H9 (cell line): Measurements from ENCODE around the gene ARHGAP25. TPM values are rescaled to one million over a fixed set of nuclear protein-coding genes. Genes with fewer than 3 reads are reported as not detected.

Experiments used
- DNase-seq: peaks from one replicate; pipeline ENCODE4 v3.0.0-alpha.2; 2017
- H2AFZ ChIP-seq: one replicate; pipeline ENCODE4 v1.6.1; 2013; ENCODE audit warnings: mild to moderate bottlenecking, low read length, control low read depth, moderate library complexity
- H2AK5ac ChIP-seq: 2 replicates; pipeline ENCODE4 v1.6.1; 2013; ENCODE audit warnings: low read length, control low read depth, mixed read lengths; ENCODE audit not compliant: insufficient read length
- H2BK120ac ChIP-seq: one replicate; pipeline ENCODE4 v1.6.1; 2013; ENCODE audit warnings: low read depth, mild to moderate bottlenecking, low read length, control low read depth, inconsistent platforms; ENCODE audit not compliant: poor library complexity, severe bottlenecking
- H2BK12ac ChIP-seq: 2 replicates; pipeline ENCODE4 v1.6.1; 2013; ENCODE audit warnings: low read length, control low read depth, mixed read lengths, low read depth; ENCODE audit not compliant: insufficient read length
- H2BK15ac ChIP-seq: 2 replicates; pipeline ENCODE4 v1.6.1; 2013; ENCODE audit warnings: low read depth, low read length, control low read depth
- H2BK20ac ChIP-seq: one replicate; pipeline ENCODE4 v1.6.1; 2013; ENCODE audit warnings: low read depth, mild to moderate bottlenecking, low read length, control low read depth, inconsistent platforms; ENCODE audit not compliant: poor library complexity, severe bottlenecking
- H2BK5ac ChIP-seq: 2 replicates; pipeline ENCODE4 v1.6.1; 2013; ENCODE audit warnings: low read length, control low read depth, mixed read lengths; ENCODE audit not compliant: insufficient read length
- H3K14ac ChIP-seq: 2 replicates; pipeline ENCODE4 v1.6.1; 2013; ENCODE audit warnings: low read length, control low read depth; ENCODE audit not compliant: insufficient read depth
- H3K18ac ChIP-seq: 2 replicates; pipeline ENCODE4 v1.6.1; 2013; ENCODE audit warnings: low read depth, mild to moderate bottlenecking, mixed read lengths, low read length, control low read depth; ENCODE audit not compliant: insufficient read length
- H3K23ac ChIP-seq: 2 replicates; pipeline ENCODE4 v1.6.1; 2013; ENCODE audit warnings: low read length, control low read depth, mixed read lengths, low read depth; ENCODE audit not compliant: insufficient read length
- H3K23me2 ChIP-seq: 2 replicates; pipeline ENCODE4 v1.6.1; 2013; ENCODE audit warnings: low read depth, mild to moderate bottlenecking, mixed read lengths, low read length, control low read depth; ENCODE audit not compliant: insufficient read length, poor library complexity, severe bottlenecking
- H3K27ac ChIP-seq: 2 replicates; pipeline ENCODE4 v1.5.1; 2013; ENCODE audit warnings: low read length, control low read depth, mixed read lengths, low read depth; ENCODE audit not compliant: insufficient read length
- H3K27me3 ChIP-seq: 2 replicates; pipeline ENCODE4 v1.6.1; 2013; ENCODE audit warnings: low read length, control low read depth, inconsistent platforms; ENCODE audit not compliant: insufficient read depth
- H3K4ac ChIP-seq: 2 replicates; pipeline ENCODE4 v1.6.1; 2013; ENCODE audit warnings: low read depth, mild to moderate bottlenecking, control low read depth, inconsistent platforms, low read length, moderate library complexity
- H3K4me1 ChIP-seq: 2 replicates; pipeline ENCODE4 v1.6.1; 2013; ENCODE audit warnings: low read length, control low read depth, inconsistent platforms; ENCODE audit not compliant: insufficient read depth
- H3K4me2 ChIP-seq: 2 replicates; pipeline ENCODE4 v1.6.1; 2013; ENCODE audit warnings: low read length, control low read depth, mixed read lengths; ENCODE audit not compliant: insufficient read length, insufficient read depth
- H3K56ac ChIP-seq: 2 replicates; pipeline ENCODE4 v1.6.1; 2013; ENCODE audit warnings: low read depth, mild to moderate bottlenecking, mixed read lengths, low read length, control low read depth; ENCODE audit not compliant: insufficient read length
- H3K79me1 ChIP-seq: 2 replicates; pipeline ENCODE4 v1.6.1; 2013; ENCODE audit warnings: low read depth, mild to moderate bottlenecking, moderate library complexity, low read length, control low read depth, inconsistent platforms; ENCODE audit not compliant: insufficient read depth, poor library complexity, severe bottlenecking
- H3K79me2 ChIP-seq: 2 replicates; pipeline ENCODE4 v1.6.1; 2013; ENCODE audit warnings: low read length, control low read depth, inconsistent platforms; ENCODE audit not compliant: insufficient read depth
- H3K9ac ChIP-seq: 2 replicates; pipeline ENCODE4 v1.6.1; 2013; ENCODE audit warnings: low read length, control low read depth, mixed read lengths; ENCODE audit not compliant: insufficient read length; ENCODE audit errors: extremely low read depth
- H3K9me3 ChIP-seq: one replicate; pipeline ENCODE4 v1.6.1; 2013; ENCODE audit warnings: low read depth, low read length, inconsistent platforms; ENCODE audit not compliant: control insufficient read depth
- H3T11ph ChIP-seq: one replicate; pipeline ENCODE4 v1.6.1; 2013; ENCODE audit warnings: mild to moderate bottlenecking, low read length, control low read depth, inconsistent platforms
- H4K20me1 ChIP-seq: one replicate; pipeline ENCODE4 v1.6.1; 2013; ENCODE audit not compliant: control insufficient read depth, insufficient read length, insufficient read depth
- H4K5ac ChIP-seq: 2 replicates; pipeline ENCODE4 v1.6.1; 2013; ENCODE audit warnings: low read depth, mild to moderate bottlenecking, mixed read lengths, low read length, control low read depth; ENCODE audit not compliant: insufficient read length
- H4K8ac ChIP-seq: replicated peaks from 2 replicates; pipeline ENCODE4 v1.6.1; 2013; ENCODE audit warnings: low read length, control low read depth, mixed read lengths, low read depth; ENCODE audit not compliant: insufficient read length
- H4K91ac ChIP-seq: 2 replicates; pipeline ENCODE4 v1.6.1; 2013; ENCODE audit warnings: low read depth, mild to moderate bottlenecking, moderate library complexity, mixed read lengths, low read length, control low read depth; ENCODE audit not compliant: insufficient read length
- H3K27ac Mint-ChIP-seq, 3 experiments: 2 replicates in 2 of 3; 3 replicates in 1 of 3; pipeline ENCODE4 v1.8.0; 2020 to 2021; ENCODE audit warnings: mixed read lengths in 3 of 3, mild to moderate bottlenecking in 1 of 3, moderate library complexity in 1 of 3
- H3K27me3 Mint-ChIP-seq: 2 replicates; pipeline ENCODE4 v1.8.0; 2021; ENCODE audit warnings: low read depth, mild to moderate bottlenecking, moderate library complexity, mixed read lengths
- H3K36me3 Mint-ChIP-seq, 3 experiments: 2 replicates in 2 of 3; 3 replicates in 1 of 3; pipeline ENCODE4 v1.8.0; 2020 to 2021; ENCODE audit warnings: low read depth in 3 of 3, mixed read lengths in 3 of 3; ENCODE audit not compliant: insufficient read depth in 1 of 3
- H3K4me1 Mint-ChIP-seq, 2 experiments: 2 replicates each; pipeline ENCODE4 v1.8.0; 2020; ENCODE audit warnings: mixed read lengths in 2 of 2
- H3K4me3 Mint-ChIP-seq, 2 experiments: 2 replicates in 1 of 2; 3 replicates in 1 of 2; pipeline ENCODE4 v1.8.0; 2020 to 2021; ENCODE audit warnings: mild to moderate bottlenecking in 2 of 2, mixed read lengths in 2 of 2, moderate library complexity in 1 of 2
- H3K9me3 Mint-ChIP-seq, 2 experiments: 2 replicates in 1 of 2; 3 replicates in 1 of 2; pipeline ENCODE4 v1.8.0; 2020; ENCODE audit warnings: mild to moderate bottlenecking in 2 of 2, mixed read lengths in 2 of 2, moderate library complexity in 1 of 2
- CTCF ChIP-seq: fragments of 200-600 bp; sonication (generic); conservative IDR thresholded peaks from 3 replicates; pipeline ENCODE4 v1.8.0; 2021; ENCODE audit warnings: antibody characterized with exemption, mild to moderate bottlenecking
- WGBS: extraction: QIAGEN DNeasy Blood & Tissue Kit; methylation state at CpG from one replicate; pipeline ENCODE4 v1.1.7; 2013; ENCODE audit warnings: missing lambda C conversion rate, low lambda C conversion rate, mixed read lengths; ENCODE audit not compliant: insufficient read length; ENCODE audit errors: extremely low coverage; 5-methylcytosine and 5-hydroxymethylcytosine counted together
- total RNA-seq: library from RNA; stranded (reverse); gene quantifications from 2 replicates; pipeline ENCODE4 v1.2.1, GENCODE V29; 2021

The ARHGAP25 gene
- total RNA-seq, 1 experiment from 2014 or later: 1.3 TPM

GRCh38 chr2:68870215-68870614 lies 135.6 kb downstream of the ARHGAP25 start:
- H3K27ac Mint-ChIP-seq: no peak overlapping the region
- H4K8ac ChIP-seq: no peak overlapping the region
- no peaks in the 10 kb centered on the region for H3K9me3 Mint-ChIP-seq
- H3K23ac ChIP-seq: no peak overlapping the region
- no peak overlapping the region for H3K56ac ChIP-seq
- no peaks in the 10 kb centered on the region for H3K4me1 Mint-ChIP-seq
- H4K20me1 ChIP-seq: no peaks in the 10 kb centered on the region
- no peaks in the 10 kb centered on the region for H3K79me2 ChIP-seq
- no peak for TF ChIP-seq CTCF
- H3K9me3 ChIP-seq: no peaks in the 10 kb centered on the region
- no peaks in the 10 kb centered on the region for H3K27me3 ChIP-seq
- H3K27me3 Mint-ChIP-seq: no peaks in the 10 kb centered on the region; the same call in 1 of the 2 replicates
- no peak overlapping the region for H2BK120ac ChIP-seq
- no peak overlapping the region for H3K9ac ChIP-seq
- H3K36me3 Mint-ChIP-seq: no peaks in the 10 kb centered on the region
- no peaks in the 10 kb centered on the region for H3K79me1 ChIP-seq
- H3T11ph ChIP-seq: no peak overlapping the region
- no peak overlapping the region for H2BK15ac ChIP-seq
- no peak overlapping the region for H4K91ac ChIP-seq
- H4K5ac ChIP-seq: no peak overlapping the region
- H2BK5ac ChIP-seq: no peak overlapping the region
- no peaks in the 10 kb centered on the region for H3K4me1 ChIP-seq
- H2AFZ ChIP-seq: no peak overlapping the region
- no peak overlapping the region for H3K4me2 ChIP-seq
- H2AK5ac ChIP-seq: no peak overlapping the region
- no peak overlapping the region for H2BK20ac ChIP-seq
- H3K14ac ChIP-seq: no peak overlapping the region
- no peak overlapping the region for H3K4ac ChIP-seq
- no peak overlapping the region for H3K27ac ChIP-seq
- DNase-seq: no peak
- no CpG with 5 or more reads among the region's 2 CpGs for WGBS
- H3K18ac ChIP-seq: no peak overlapping the region
- no peaks in the 10 kb centered on the region for H3K23me2 ChIP-seq
- H2BK12ac ChIP-seq: no peak overlapping the region
- no peak overlapping the region for H3K4me3 Mint-ChIP-seq
